NCI-H1048 (cell line): ENCODE results near the gene CAB39.

ENCODE experiments used
- DNase-seq: peaks from one replicate; lab custom pipeline; 2025; lab: John Stamatoyannopoulos, UW

Gene CAB39

DNA sequence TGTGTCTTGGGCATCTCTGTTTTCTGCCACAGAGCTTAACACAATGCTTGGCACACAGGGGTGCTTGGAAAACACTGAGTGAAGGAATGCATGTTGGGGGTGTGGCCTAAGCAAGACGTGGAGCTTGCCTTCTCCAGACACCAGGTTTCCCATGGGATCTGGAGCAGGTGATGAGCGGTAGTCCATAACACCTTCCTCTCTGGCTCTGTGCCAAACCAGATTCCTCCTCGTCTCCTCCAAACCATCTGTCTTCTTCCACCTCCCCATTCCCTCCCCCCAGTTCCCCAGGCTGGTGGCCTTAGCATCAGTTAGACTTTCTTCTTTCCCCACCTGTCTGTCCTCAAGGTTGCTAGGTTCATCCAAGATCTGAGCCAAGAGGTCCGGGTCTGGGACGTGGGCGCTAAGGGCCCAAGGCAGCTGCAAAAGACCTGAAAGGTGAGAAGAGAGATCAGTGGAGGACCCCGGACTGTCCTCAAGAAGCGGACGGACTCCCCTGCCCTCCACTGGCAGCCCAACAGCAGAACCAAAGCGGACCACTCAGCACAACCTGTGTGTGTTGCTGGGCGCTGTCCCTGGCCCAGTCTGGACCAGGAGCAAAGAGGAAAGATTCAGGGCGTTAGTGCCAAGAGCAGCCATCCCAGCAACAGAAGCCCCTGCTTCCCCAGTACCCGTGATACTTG is 150.9 kb downstream of the CAB39 start:
- no peak for DNase-seq

DNA sequence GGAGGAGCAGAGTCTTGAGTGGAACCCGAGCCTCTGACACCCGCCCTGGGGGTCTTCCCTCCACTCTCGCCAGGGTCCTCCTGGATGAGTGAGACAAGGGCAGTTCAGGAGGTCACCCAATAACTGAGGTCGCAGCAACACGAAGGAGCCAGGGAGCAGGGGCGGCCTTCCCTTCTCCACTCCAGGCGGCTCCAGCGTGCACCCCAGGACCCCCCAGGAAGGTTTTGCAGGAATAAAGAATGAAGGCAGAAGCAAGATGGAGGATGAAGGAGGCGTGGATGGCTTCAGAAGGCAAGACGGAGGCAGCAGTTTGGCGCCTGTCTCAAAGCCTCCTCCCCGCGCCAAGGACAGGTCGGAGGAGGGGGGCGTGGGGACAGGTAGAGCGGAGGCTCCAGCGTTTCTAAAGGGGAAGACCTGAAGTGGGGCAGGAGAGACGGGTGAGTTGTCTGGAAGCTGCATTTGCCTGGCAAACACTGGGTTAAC is 151.5 kb downstream of the CAB39 start:
- no peak for DNase-seq

DNA sequence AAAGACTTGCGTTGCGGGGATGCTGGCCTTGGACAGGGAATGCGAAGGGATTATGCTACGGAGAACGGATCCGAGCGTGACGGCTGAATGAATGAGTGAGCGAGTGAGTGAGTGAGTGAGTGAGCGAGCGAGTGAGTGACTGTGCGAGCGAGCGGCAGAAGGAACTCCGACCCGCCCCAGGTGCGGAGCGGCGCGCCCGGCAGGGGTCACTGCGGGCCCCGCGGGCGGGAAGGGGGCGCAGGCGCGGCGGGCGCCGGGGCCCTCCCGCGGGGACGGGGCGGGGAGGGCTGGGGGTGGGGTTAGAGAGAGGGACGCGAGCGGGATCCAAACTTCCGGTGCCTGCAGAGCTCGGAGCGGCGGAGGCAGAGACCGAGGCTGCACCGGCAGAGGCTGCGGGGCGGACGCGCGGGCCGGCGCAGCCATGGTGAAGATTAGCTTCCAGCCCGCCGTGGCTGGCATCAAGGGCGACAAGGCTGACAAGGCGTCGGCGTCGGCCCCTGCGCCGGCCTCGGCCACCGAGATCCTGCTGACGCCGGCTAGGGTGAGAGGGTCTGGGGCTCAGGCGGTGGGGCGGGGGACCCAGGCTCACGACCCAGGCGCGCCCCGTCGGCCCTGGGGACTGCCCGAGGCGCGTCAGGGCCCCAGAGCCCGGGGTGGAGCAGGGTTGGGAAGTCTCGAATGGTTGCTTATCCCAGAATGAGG is 152.1 kb downstream of the CAB39 start, which contains the start of gene ITM2C:
Gene ITM2C (plus strand): TSS at position 338 of the 702 bp plus-strand sequence. CDS start 84 bp downstream, at position 422.
- peak; percentile 69 for DNase-seq

DNA sequence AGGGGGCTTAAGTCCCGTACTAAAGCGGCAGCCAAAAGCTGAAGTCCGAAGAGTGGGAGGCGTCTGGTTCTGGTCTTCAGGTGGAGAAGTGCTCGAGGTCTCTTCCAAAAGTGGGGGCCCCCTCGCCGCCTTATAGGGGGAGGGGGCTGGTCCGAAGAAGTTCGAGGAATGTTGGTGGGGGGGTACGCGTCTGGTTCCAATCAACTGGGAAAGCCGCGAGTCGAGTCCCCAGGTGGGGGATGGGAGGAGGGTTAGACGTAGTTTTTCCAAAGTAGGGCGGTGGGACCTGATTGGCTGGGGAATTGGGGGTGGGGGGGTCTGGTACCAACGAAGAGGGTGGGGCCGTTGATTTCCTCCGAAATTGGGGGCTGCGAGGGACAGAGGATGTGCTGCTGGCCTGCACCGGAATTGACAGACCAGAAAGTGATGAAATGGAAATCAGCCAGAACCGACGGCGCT is 152.7 kb downstream of the CAB39 start:
- DNase-seq = no peak

DNA sequence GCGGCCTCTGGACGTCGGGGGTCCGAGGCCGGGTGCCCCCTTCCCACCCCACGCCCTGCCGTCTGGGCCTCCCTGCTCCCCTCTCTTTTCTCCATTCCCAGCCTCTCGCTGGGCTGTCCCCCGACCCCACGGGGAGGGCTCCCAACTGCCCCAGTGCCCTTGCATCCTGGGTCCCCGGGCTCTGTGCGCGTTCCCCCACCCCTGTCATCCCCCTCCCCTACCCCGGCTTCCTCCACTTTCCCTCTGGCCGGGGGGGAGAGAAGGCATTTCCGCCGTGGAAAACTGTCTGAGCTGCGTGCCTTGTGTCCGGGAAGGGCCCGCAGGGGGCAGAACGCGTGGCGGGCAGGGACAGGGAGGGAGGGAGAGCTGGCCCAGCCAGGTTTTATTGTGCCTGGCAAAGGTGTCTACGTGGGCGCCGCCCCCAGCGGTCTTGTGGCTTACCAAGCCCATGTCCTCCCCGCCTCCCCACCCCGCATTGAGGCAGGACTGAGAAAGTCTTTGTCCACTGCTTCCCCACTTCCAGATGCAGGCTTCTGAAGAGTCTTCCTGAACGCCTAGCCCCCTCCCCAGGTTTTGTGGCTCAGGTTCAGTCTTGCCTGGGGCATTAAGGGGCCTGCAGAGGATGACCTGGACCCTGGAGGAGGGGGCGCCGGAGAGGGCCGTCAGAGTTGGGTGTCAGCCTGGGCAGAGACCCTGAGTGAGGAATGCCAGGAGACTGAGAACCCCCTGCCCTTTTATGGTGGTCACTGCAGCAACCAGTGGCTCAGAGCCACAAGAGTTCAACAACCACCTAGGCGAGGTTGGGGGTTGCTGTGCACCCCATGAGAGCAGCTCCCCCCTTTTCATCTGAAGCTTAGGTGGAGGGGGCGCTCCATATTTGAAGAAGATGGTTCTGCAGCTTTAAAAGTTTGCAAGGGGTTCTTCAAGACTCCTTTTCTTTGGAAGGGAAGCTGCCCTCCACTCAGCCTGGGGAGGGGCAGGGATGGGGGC is 153.4 kb downstream of the CAB39 start:
- peak; percentile 9 for DNase-seq

DNA sequence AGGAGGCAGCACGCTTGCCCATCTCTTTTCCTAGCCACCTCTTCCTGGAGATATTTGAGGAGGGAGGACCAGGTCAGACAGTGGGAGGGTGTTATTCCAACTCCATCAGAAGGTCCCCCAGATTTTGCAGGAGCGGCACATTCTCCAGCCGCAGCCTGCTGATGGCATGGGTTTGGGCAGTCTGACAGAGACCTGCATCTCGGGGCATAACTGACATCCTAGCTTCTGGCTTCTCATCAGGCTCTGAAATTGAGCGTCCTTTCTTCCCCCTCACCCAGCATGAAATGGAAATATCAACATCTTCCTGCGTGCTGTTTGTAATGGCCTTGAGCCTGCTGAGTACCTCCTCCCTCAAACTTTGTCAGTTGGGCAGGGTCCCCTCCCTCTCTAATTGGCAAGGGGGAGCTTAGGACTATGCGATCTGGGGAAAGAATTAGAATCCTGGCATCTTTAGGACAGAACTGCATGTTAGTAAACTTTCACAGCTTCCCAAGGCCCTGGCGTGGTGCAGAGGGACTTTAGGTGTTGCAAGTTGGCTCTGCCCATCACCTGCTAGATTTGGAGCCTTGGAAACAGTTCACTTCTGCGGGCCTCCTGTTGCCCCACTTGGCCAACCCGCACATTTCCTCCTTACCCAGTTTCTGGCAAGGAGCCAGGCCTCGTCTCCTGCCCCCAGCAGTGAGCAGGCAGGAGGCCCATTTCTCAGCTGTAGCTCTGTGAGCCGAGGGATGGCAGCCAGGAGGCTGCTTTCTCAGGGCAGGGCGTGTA is 154.3 kb downstream of the CAB39 start:
- peak; percentile 11 for DNase-seq

DNA sequence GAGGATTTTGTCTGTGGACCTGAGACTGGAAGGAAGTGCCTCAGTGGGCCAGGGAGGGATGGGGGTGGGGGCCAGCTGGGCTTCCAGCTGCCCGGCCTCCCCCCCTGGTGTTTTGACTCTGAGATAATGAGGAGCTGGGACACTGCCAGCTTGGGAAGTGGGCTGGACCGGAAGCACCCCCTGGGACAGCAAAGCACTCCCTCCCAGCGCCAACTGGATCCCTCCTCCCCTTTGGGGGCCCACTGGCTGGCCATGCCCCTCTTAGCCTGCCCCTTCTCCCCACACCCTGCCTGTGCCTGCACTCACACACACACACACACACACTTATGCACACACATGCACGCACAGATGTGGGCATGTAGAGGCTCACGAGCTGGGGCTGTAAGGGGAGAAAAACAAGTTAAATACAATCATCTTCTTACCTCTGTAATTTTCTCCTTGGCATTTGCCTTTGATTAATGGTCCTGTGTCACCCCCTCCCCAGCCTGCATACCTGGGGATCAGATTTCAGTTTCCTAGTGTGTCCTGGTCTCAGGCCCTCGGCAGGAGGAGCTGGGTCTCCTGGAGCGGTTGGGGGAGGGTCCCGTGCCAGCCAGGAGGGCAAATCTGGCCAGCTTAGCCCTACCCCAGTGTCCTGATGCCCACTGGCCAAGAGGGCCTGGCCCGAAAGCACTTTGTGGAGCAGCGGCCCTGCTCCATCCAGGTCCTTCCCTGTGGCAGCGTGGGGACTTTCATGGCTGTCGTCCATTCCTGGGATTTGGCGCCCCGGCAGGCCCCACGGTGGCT is 155.7 kb downstream of the CAB39 start:
- DNase-seq = no peak

DNA sequence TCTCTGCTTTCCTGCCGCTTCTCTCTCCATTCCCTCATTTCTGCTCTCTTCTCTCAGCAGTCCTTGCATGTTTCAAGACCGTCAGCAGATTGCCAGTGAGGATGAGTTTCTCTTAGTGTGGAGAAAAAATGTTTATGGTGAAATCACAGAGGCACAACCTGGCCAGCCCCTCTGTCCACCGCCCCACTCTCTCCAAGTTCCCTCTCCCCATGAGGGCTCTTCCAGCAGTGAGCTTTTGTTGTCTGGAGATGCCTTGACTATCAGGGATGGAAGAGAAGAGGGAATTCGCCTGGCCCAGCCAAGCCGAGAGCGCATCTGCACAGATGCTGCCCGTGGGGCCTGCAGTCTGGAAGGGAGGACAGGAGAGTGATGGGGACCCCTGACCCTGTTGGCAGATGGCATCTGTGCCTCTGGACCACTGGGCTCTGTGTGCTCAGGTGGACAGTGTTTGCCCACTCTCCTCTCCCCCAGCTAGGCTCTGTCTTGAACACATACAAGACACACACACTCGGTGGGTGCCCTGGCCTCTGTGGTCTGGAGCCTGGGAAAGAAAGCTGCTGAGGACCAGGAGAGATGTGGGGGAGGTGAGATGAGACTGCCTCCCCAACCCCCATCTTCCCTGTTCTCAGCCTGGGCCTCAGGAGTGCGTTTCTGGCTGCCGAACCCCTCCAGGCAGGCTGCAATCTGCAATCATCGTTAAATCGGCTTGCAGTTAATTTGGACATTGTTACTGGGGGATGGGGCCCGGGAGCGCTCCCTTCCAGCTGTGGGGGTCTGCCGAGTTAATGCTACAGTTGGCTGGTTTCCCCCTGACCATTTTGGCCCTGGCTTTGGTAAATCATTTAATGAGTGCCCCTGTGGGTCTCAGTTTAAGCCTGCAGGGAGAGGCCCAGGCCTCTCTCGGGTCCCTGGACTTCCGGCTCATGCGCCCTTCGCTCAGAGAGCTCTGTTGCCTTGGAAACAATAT is 156.6 kb downstream of the CAB39 start:
- DNase-seq = no peak

DNA sequence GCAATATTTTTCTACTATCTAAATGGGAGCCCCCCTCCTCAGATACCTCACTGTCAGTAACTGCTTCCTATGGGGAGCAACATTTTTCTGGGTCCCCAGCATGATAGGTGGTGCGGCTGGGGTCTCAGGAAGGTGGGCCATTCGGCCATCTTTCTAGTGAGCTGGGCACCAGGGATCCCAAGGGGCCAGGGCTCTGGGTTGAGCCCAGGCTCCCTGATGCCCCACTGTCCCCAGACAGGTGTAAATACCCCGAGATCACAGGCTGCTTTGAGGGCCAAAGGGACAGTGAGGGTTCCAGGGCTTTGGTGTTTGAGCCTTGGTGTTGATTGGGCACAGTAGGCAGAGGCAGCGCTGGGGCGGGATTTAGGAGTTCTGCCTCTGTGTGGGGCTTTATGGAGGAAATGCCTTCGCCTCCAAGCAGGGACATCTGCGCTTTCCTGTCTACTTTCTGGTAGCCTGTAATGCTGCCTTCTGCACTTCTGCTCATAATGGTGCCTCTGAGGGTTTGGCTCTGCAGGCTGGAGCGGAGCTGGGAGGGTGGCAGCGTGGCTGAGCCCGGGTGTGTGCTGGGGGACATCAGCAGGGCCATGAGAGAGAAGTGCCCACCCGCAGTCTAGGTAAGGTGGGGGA is 157.4 kb downstream of the CAB39 start:
- no peak for DNase-seq
